GM19025 (cell line): ENCODE results near the gene DYNC1I2.
"Not testable (repeated sequence)": the region's sequence is repeated elsewhere in the genome, so short reads cannot be mapped to it uniquely, and the experiment has no call there.

Experiments used
- ATAC-seq: cut with Tn5 transposase; IDR thresholded peaks from one replicate; pipeline ENCODE4 v1.9.1; 2021; ENCODE audit warnings: mild to moderate bottlenecking, low read depth, moderate library complexity; ENCODE audit not compliant: unreplicated experiment

The DYNC1I2 gene

GRCh38 chr2:171711351-171711750, 24.1 kb downstream of the DYNC1I2 start:
- ATAC-seq, result no peak

GRCh38 chr2:171712051-171712450, 24.8 kb downstream of the DYNC1I2 start:
- no peak for ATAC-seq

GRCh38 chr2:171718720-171719119, 31.5 kb downstream of the DYNC1I2 start:
- no peak for ATAC-seq

- no peak for ATAC-seq
These were observed 32.4 kb downstream of the DYNC1I2 start for GRCh38 chr2:171719660-171720059.

- ATAC-seq, result no peak
These were observed 36.7 kb downstream of the DYNC1I2 start for GRCh38 chr2:171723716-171724683.

- ATAC-seq, result no peak
These were observed 39.7 kb downstream of the DYNC1I2 start for GRCh38 chr2:171726847-171727450.

- ATAC-seq, result no peak
These were observed 42.0 kb downstream of the DYNC1I2 start for GRCh38 chr2:171728989-171729951.

- no peak for ATAC-seq
These were observed 42.7 kb downstream of the DYNC1I2 start for GRCh38 chr2:171729952-171730317.

GRCh38 chr2:171735991-171736710, 48.9 kb downstream of the DYNC1I2 start:
- no peak for ATAC-seq

- ATAC-seq, result no peak
These were observed 53.9 kb downstream of the DYNC1I2 start for GRCh38 chr2:171741189-171741588.

GRCh38 chr2:171742760-171743159, 55.5 kb downstream of the DYNC1I2 start:
- ATAC-seq, result no peak

- ATAC-seq, result no peak
These were observed 57.9 kb downstream of the DYNC1I2 start for GRCh38 chr2:171745141-171745540.

GRCh38 chr2:171745806-171746205, 58.5 kb downstream of the DYNC1I2 start:
- ATAC-seq, result no peak

GRCh38 chr2:171747371-171747770, 60.1 kb downstream of the DYNC1I2 start:
- ATAC-seq, result no peak

- no peak for ATAC-seq
These were observed 67.1 kb downstream of the DYNC1I2 start for GRCh38 chr2:171754254-171754939.

- ATAC-seq, result not testable (repeated sequence)
These were observed 71.5 kb downstream of the DYNC1I2 start for GRCh38 chr2:171758762-171759161.

GRCh38 chr2:171761176-171761575, 73.9 kb downstream of the DYNC1I2 start:
- ATAC-seq, result not testable (repeated sequence)

GRCh38 chr2:171762879-171763573, 75.8 kb downstream of the DYNC1I2 start:
- no peak for ATAC-seq

GRCh38 chr2:171763602-171764001, 76.3 kb downstream of the DYNC1I2 start:
- ATAC-seq, result no peak
